ENCODE results near the gene FBXO21.
"Not testable (repeated sequence)": the region's sequence is repeated elsewhere in the genome, so short reads cannot be mapped to it uniquely, and the experiment has no call there.

Gene FBXO21

DNA sequence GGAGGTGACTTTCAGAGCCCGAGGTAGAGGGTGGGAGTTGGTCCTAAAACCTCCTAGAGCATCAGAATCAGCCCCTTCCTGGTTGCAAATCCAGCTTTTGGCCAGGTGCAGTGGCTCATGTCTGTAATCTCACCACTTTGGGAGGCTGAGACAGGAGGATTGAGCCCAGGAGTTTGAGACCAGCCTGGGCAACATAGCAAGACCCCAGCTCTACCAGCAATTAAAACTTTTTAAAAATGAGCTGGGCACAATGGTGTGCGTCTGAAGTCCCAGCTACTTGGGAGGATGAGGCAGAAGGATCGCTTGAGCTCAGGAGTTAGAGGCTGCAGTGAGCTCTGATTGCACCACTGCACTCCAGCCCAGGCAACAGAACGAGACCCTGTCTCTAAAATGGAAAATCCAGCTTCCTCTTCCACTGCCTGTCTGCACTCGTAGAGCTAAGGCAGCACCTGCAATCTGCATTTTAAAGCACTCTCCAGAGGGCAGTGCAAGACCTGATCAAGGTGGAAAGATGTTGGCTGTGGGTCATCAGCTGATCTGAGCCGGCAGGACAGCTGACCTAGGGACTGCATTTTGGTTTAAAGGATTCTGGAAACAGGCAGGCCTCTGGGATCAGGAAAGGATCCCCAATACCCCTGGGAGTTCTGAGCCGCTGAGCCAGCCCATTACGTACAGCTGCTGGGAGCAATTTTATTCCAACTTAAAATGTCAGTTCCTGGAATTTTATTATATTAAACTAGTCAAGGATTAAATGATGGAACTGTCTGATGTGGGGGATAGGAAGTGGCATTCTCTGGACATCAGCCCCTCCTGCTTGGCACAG is 89.2 kb downstream of the FBXO21 start:
- DNase-seq, result no peak

DNA sequence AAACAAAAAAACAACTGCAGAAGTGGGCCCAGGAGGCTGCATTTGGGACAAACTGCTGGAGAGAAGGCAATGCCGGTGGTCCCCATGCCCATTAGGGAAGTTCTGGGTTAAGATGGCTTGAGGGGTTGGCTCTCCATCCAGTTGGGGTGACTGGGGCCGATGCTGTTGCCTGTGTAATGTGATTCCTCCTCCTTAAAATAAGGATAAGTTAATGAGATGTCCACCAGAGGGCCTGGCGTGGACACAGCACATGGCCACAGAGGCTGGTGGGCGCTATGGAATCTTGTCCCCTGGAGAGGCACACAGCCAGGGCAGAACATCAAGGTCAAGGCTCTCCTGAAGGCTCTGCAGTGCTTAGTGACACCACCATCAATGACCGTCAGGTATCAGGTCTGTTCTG is 90.0 kb downstream of the FBXO21 start:
- DNase-seq, result no peak

DNA sequence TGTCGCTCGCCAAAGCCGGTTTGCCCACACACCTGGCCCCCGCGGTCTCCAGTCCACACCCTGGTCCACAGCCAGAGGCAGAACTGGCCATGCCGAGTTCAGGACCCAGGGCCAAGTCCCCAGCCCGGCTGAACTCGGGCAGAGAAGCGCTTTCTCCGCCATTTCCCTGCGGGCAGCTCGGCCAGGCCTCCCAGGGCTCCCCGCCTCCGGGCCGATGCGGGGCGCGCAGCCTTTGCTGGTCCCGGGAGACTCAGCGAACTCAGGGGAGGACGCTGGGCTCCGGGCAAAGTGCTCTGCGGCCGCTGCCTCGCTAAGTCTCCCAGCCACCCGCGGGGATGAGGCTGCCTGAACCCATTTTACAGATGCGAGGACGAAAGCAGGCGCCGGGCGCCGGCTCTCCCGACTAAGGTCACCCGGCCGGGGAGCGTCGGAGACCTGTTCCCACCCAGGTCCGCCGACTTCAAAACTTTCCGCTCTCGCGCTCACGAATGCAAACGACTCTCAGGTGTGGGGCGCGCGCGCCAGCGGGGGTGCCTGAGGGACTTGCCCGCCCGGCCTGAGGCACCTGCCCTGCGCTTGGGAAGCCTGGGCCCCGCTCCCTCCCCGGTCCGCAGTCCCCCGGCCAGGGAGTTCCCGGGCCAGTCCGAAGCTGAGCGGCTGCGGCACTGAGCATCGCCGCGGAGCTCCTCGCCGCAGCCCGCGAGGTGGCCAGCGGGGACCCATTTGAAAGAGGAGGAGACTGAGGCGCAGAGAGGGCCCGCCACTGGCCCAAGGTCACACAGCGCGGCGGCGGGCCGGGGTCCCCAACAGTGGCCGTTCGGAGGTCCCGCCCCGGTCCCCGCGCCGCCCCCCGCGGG is 91.7 kb downstream of the FBXO21 start:
- no peak for DNase-seq

GRCh38 chr12:117098024-117098360 is 92.3 kb downstream of the FBXO21 start:
- no peak for DNase-seq

DNA sequence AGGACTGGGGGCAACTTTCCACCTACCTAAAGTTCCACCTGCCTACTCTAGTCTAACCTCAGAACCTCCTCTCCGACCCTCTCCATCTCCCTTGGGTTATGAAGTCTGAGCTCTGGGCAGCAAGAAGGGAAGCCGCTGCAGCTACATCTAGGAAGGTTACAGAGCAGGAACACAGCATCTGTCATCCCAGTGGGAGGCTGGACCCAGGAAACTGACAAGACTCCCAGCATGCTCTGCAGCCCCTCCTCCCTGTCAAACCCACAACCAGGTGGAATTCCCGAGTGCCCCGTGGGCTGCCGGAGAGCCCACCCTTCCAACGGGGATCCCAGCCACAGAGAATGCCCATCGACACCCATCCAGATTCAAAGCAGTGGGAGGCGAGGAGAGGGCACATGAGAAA is 93.1 kb downstream of the FBXO21 start:
- DNase-seq, result no peak

DNA sequence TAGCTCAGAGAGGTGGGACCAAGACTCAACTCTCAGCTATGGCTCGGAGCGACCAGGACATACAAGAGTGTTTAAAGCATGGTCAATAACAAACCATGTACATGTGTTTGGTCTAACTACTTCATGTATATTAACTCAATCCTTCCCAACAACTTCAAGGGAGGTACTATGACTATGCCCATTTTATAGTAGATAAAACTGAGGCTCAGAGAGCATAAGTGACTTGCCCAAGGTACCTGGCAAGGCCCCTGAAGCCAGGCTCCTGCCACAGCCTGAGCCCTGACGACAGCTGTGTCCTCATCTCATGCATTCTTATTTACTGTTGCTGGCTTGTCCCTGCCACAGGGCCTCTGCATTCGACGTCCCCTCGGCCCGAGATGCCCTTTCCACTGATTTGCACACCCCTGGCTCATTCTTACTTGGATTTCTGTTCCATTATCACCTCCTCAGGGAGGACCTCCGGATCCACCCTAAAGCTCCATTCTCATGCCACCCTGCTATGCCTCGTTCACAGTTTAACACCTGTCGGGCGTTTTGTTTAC is 93.7 kb downstream of the FBXO21 start:
- no peak for DNase-seq

GRCh38 chr12:117095191-117095590 is 95.1 kb downstream of the FBXO21 start:
- DNase-seq, result not testable (repeated sequence)

DNA sequence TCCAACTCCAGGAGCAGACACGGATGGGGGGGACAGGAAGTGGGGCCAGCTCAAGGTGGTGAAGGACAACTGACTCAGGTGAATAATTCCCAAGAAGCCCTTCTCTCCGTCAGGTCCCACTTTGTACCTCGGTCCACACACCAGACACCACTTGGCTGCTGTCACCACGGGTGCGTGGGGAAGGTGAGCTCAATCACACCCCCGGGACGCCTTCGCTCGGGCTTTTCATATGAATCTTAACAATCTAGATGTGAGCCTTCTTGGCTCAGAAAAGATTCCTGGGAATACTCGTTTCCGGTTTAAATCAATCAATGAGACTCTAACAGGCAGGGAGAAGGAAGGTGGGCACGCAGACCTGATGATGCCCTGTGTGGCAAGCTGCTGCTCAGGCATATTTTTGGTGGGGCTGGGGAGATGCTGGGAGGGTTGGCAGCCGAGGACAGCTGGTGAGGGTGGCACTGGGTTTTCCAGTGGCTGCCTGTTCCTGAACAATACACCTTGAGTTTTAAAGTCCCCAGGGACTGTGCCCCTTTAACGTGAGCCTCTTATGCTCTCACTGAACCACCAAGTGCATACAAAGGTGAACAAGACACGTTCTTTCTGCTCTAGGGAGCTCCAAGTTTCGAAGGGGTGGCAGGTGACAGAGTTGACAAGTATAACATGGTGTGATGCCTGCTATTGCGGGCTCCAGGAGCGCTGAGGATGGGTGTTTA is 96.2 kb downstream of the FBXO21 start:
- DNase-seq, result no peak

DNA sequence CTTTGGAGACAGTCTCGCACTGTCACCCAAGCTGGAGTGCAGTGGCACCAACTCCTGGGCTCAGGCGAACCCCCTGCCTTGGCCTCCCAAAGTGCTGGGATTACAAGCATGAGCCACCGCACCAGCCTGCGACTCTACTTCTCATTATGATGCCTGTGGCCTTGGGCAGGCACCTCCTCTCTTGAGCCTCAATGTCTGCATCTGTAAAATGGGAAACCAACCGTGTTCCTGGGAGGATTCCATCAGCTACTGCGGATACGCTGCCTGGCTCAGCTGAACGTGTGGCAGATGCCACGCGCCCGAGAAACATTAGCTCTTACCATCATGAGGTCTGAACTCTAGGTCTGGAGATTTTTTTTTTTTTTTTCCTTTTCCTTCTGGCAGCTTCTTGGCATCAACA is 96.8 kb downstream of the FBXO21 start:
- no peak for DNase-seq

DNA sequence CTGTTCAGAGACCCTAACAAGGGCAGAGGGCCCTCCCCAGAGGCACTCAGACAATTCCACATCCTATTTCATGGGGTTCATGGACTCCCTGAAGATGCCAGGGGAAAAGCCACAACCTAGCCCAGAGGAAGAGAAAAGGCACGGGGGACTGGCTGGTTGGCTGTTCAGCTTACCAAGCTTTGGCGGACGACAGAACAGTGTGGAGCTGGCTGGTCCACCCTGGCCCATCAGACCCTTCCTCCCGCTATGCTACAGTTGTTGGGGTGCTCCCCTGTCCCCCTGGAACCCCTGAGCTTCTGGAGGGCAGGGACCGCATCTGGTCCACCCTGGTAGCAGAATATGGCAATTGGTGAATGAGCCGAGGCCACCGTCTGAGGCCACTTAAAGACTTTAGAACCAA is 97.4 kb downstream of the FBXO21 start:
- no peak for DNase-seq

GRCh38 chr12:117092511-117092780 is 97.8 kb downstream of the FBXO21 start:
- no peak for DNase-seq

Data from NCI-H774 (cell line).